Motor neuron (in vitro differentiated cells): ENCODE measurements around the gene ERC2. TPM values are rescaled to one million over a fixed set of nuclear protein-coding genes. Genes with fewer than 3 reads are reported as not detected.
"Not testable (repeated sequence)": the region's sequence is repeated elsewhere in the genome, so short reads cannot be mapped to it uniquely, and the experiment has no call there.

ENCODE experiments used
- ATAC-seq, 8 experiments: fragments of 200-7000 bp; cut with Tn5 transposase; replicated peaks in 6 of 8; 2 replicates each; pipeline ENCODE4 v1.8.0; 2021; ENCODE audit warnings: mild to moderate bottlenecking in 8 of 8, moderate library complexity in 8 of 8
- H3K27ac ChIP-seq, 2 donors: fragments of 250-450 bp; sonication (Bioruptor Pico); 2 replicates each; pipeline ENCODE4 v1.9.0; 2021; ENCODE audit warnings: antibody characterized with exemption in 2 of 2, mild to moderate bottlenecking in 2 of 2, moderate library complexity in 1 of 2
- H3K4me1 ChIP-seq, 2 donors: fragments of 250-450 bp; sonication (Bioruptor Pico); replicated peaks in 1 of 2; 2 replicates each; pipeline ENCODE4 v1.6.1; 2021; ENCODE audit warnings: antibody characterized with exemption in 2 of 2, mild to moderate bottlenecking in 2 of 2, moderate library complexity in 1 of 2
- H3K4me3 ChIP-seq, 5 donors: fragments of 250-450 bp; sonication (Bioruptor Pico); 2 replicates each; pipeline ENCODE4 v1.9.0; 2021; ENCODE audit warnings: antibody characterized with exemption in 5 of 5, mild to moderate bottlenecking in 5 of 5, moderate library complexity in 4 of 5
- WGBS, 10 experiments: fragments of 450-650 bp; shearing (Covaris generic); methylation state at CpG; one replicate each; pipeline ENCODE4 v1.0.0; 2022; 5-methylcytosine and 5-hydroxymethylcytosine counted together
- in situ Hi-C, 9 experiments: fragments of 400-800 bp; cut with MboI; loops; one replicate each; pipeline ENCODE4 v1.15.0; 2021; ENCODE audit warnings: low sequenced_read_pairs in 9 of 9, low pct_unique_long_range_greater_than_20kb in 2 of 9; ENCODE audit not compliant: unreplicated experiment in 9 of 9
- total RNA-seq, 8 experiments: library from RNA; unstranded; fragments of 300-600 nt; gene quantifications; 2 replicates each; pipeline versions ENCODE4 v1.2.3 to v1.2.4, GENCODE V29; 2022

The ERC2 gene
- total RNA-seq, 8 experiments from 2014 or later = 1.0 to 28.0 (median 18.2) TPM

DNA sequence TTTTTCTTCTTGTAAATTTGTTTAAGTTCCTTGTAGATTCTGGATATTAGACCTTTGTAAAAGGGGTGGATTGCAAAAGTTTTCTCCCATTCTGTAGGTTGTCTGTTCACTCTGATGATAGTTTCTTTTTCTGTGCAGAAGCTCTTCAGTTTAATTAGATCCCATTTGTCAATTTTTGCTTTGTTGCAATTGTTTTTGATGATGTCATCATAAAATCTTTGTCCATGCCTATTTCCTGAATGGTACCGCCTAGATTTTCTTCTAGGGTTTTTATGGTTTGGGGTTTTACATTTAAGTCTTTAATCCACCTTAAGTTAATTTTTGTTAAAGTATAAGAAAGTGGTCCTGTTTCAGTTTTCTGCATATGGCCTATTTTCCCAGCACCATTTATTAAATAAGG lies 401.9 kb downstream of the ERC2 start:
- WGBS, 10 experiments = 18 to 100% (median 100%) methylated on average over 1 of the region's 1 CpG

GRCh38 chr3:56064684-56065083 lies 403.6 kb downstream of the ERC2 start:
- in situ Hi-C loops = loop anchor here in 1 of 9 experiments (25.0 kb wide), 1 partner anchor 173 kb away; no protein-coding TSS in a partner anchor
- no peak overlapping the region for H3K27ac ChIP-seq
- peaks cover 0 to 7% of the 10 kb centered on the region in 2 donors for H3K4me1 ChIP-seq
- no peak overlapping the region for H3K4me3 ChIP-seq
- ATAC-seq = no peak

More for the DNA sequence above, 401.9 kb downstream of the ERC2 start:
- H3K4me3 ChIP-seq, H3K4me1 ChIP-seq, ATAC-seq, H3K27ac ChIP-seq: not testable (repeated sequence)
- in situ Hi-C loops = loop anchor here in 1 of 9 experiments (25.0 kb wide), 1 partner anchor 171 kb away; no protein-coding TSS in a partner anchor

DNA sequence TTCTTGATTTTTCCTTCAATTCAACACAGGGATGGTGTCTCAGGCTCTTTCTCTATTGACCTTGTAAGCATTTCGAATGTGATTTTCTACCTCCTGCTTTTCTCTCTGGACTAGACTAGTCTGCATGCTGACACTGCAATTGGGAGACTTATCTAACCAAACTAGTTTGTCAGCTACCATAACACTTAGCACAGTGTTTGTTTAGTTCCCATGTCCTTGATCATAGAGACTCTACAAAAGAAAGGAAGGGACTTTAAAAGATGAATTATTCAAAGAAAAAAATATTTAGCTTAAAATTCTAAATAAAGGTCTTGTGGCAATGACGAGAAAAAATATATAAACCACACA lies 407.0 kb downstream of the ERC2 start:
- H3K4me3 ChIP-seq = no peak overlapping the region
- WGBS, 10 experiments = 22 to 100% (median 83%) methylated on average over 1 to 2 of the region's 2 CpGs
- in situ Hi-C loops = loop anchor here in 1 of 9 experiments (25.0 kb wide), 1 partner anchor 176 kb away; no protein-coding TSS in a partner anchor
- H3K4me1 ChIP-seq = peaks cover 0 to 7% of the 10 kb centered on the region in 2 donors
- ATAC-seq = no peak
- no peak overlapping the region for H3K27ac ChIP-seq

- in situ Hi-C loops = loop anchor here in 1 of 9 experiments (25.0 kb wide), 1 partner anchor 177 kb away; no protein-coding TSS in a partner anchor
- peak in 1 of 8 experiments; percentile 51 for ATAC-seq
- whole genome bisulfite sequencing, 10 experiments = 0 to 84% (median 55%) methylated on average over 2 to 4 of the region's 6 CpGs; no CpG with 5 or more reads in 1 of the 10 experiments
- Histone ChIP-seq H3K4me3 (no peak overlapping the region), H3K4me1 (peaks cover 0 to 7% of the 10 kb centered on the region in 2 donors), H3K27ac (no peak overlapping the region)
Observed at GRCh38 chr3:56060521-56061278, 407.6 kb downstream of the ERC2 start.

- in situ Hi-C loops = loop anchor here in 1 of 9 experiments (25.0 kb wide), 1 partner anchor 178 kb away; no protein-coding TSS in a partner anchor
- Histone ChIP-seq H3K4me3 (no peak overlapping the region), H3K27ac (no peak overlapping the region), H3K4me1 (peaks cover 0 to 12% of the 10 kb centered on the region in 2 donors)
- 0 to 86% (median 65%) methylated on average over 1 of the region's 1 CpG; no CpG with 5 or more reads in 2 of the 10 experiments for WGBS, 10 experiments
- peak in 3 of 8 experiments; percentile 96 to 99 (median 97) for ATAC-seq
Observed at GRCh38 chr3:56059731-56060130, 408.5 kb downstream of the ERC2 start.

GRCh38 chr3:56055951-56056350 lies 412.3 kb downstream of the ERC2 start:
- H3K27ac ChIP-seq = no peak overlapping the region
- in situ Hi-C loops = loop anchor here in 1 of 9 experiments (25.0 kb wide), 1 partner anchor 181 kb away; no protein-coding TSS in a partner anchor
- H3K4me3 ChIP-seq = no peak overlapping the region
- peaks cover 0 to 12% of the 10 kb centered on the region in 2 donors for H3K4me1 ChIP-seq
- ATAC-seq = no peak

GRCh38 chr3:56055546-56055945 lies 412.7 kb downstream of the ERC2 start:
- ATAC-seq = no peak
- WGBS, 10 experiments = 39 to 100% (median 78%) methylated on average over 1 to 4 of the region's 4 CpGs; no CpG with 5 or more reads in 2 of the 10 experiments
- H3K4me3 ChIP-seq = no peak overlapping the region
- in situ Hi-C loops = loop anchor here in 1 of 9 experiments (25.0 kb wide), 1 partner anchor 182 kb away; no protein-coding TSS in a partner anchor
- H3K27ac ChIP-seq = no peak overlapping the region
- peaks cover 0 to 8% of the 10 kb centered on the region in 2 donors for H3K4me1 ChIP-seq

- no peak overlapping the region for H3K4me3 ChIP-seq
- in situ Hi-C loops = loop anchor here in 1 of 9 experiments (25.0 kb wide), 1 partner anchor 182 kb away; no protein-coding TSS in a partner anchor
- ATAC-seq = no peak
- no peak overlapping the region for H3K27ac ChIP-seq
- WGBS, 10 experiments = 5 to 90% (median 48%) methylated on average over 1 to 8 of the region's 10 CpGs; no CpG with 5 or more reads in 1 of the 10 experiments
- peaks cover 0 to 6% of the 10 kb centered on the region in 2 donors for H3K4me1 ChIP-seq
Observed at GRCh38 chr3:56054844-56055243, 413.4 kb downstream of the ERC2 start.

- no peak for ATAC-seq
- WGBS, 10 experiments = 35 to 100% (median 62%) methylated on average over 1 to 3 of the region's 3 CpGs; no CpG with 5 or more reads in 1 of the 10 experiments
Observed at GRCh38 chr3:56053727-56054126, 414.5 kb downstream of the ERC2 start.

GRCh38 chr3:56052188-56052587 lies 416.1 kb downstream of the ERC2 start:
- peak in 1 of 8 experiments; percentile 33 for ATAC-seq
- Histone ChIP-seq H3K4me1 (peaks cover 0 to 6% of the 10 kb centered on the region in 2 donors), H3K27ac (no peak overlapping the region), H3K4me3 (no peak overlapping the region)
- in situ Hi-C loops = loop anchor here in 1 of 9 experiments (25.0 kb wide), 1 partner anchor 185 kb away; no protein-coding TSS in a partner anchor
- WGBS, 10 experiments = 15 to 100% (median 92%) methylated on average over 1 to 4 of the region's 4 CpGs; no CpG with 5 or more reads in 2 of the 10 experiments

More at GRCh38 chr3:56053727-56054126, 414.5 kb downstream of the ERC2 start:
- in situ Hi-C loops = loop anchor here in 1 of 9 experiments (25.0 kb wide), 1 partner anchor 184 kb away; no protein-coding TSS in a partner anchor
- no peak overlapping the region for H3K4me3 ChIP-seq
- H3K4me1 ChIP-seq = peaks cover 0 to 6% of the 10 kb centered on the region in 2 donors
- no peak overlapping the region for H3K27ac ChIP-seq

- in situ Hi-C loops = loop anchor here in 1 of 9 experiments (25.0 kb wide), 1 partner anchor 186 kb away; no protein-coding TSS in a partner anchor
- no peak overlapping the region for H3K4me3 ChIP-seq
- no peak overlapping the region for H3K27ac ChIP-seq
- H3K4me1 ChIP-seq = peaks cover 0 to 6% of the 10 kb centered on the region in 2 donors
- ATAC-seq = no peak
Observed at GRCh38 chr3:56051052-56051451, 417.2 kb downstream of the ERC2 start.

DNA sequence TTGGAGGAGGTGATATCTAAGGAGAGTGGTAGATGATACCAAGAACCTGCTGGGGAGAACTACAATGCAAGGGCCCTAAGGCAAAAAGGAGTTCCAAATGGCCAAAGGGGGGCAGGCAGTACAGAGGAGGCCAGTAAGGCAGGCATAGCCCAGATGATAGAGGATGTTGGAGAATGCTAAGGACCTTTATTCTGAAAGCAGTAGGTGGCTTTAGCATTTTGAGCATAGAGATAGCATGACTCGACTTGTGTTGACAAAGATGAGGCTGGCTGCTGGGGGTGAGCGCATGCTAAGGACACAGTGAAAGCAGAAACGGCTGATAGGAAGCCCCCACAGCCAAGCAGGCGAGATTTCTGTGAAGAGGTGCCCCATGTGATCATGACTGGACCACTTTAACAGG lies 419.3 kb downstream of the ERC2 start:
- H3K27ac ChIP-seq = no peak overlapping the region
- no peak for ATAC-seq
- no peak overlapping the region for H3K4me3 ChIP-seq
- in situ Hi-C loops = loop anchor here in 3 of 9 experiments (25.0 kb wide), 2 partner anchors 287 to 562 kb away; partner anchors contain the start of gene WNT5A (in 2 of the 3)
- H3K4me1 ChIP-seq = no peaks in the 10 kb centered on the region
- 11 to 100% (median 64%) methylated on average over 1 to 4 of the region's 4 CpGs; no CpG with 5 or more reads in 3 of the 10 experiments for WGBS, 10 experiments

GRCh38 chr3:56048331-56048730 lies 419.9 kb downstream of the ERC2 start:
- ATAC-seq = no peak
- WGBS, 10 experiments = 20 to 100% (median 100%) methylated on average over 1 of the region's 1 CpG; no CpG with 5 or more reads in 5 of the 10 experiments
- Histone ChIP-seq H3K27ac (no peak overlapping the region), H3K4me3 (no peak overlapping the region), H3K4me1 (no peaks in the 10 kb centered on the region)
- in situ Hi-C loops = loop anchor here in 3 of 9 experiments (25.0 kb wide), 2 partner anchors 286 to 561 kb away; partner anchors contain the start of gene WNT5A (in 2 of the 3)
